Measurements from ENCODE around the gene DGKE.

Gene DGKE

DNA sequence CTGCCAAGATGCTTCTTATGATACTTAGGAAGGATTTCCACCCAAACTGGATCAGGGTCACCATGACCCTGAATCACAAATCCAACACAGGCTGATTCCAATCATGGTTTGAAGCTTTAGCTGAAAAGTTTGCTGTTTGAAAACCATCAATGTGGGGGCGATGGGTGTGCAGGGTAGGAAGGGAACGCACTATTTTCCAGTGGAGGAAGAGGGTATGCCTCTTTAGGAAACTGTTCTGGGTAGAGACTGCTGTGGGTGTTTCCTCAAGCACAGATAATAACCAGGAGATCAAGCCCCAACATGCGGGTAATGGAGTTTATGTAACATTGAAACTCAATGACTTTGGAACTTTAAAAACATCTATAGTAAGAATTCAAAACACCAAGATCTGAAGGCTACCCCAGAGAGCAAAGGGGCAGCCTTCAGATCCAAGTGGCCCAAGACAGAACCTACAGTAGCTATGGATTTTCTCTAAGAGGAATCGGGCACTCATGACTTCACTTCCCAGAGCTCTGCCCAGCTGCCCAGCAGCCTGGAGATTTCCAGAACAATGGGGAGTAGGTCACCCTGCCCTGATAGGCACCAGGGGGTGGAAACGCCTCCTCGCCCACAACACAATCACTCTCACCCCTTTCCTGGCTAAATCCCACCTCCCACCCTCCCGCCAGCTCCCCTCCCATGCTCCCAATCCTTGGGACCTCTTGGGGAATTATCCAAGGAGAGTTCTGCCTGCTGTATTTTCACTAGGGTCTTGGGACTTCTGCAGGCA is 57.1 kb downstream of the DGKE start:
- DNase-seq (ENCODE audit: low read depth), result no peak

DNA sequence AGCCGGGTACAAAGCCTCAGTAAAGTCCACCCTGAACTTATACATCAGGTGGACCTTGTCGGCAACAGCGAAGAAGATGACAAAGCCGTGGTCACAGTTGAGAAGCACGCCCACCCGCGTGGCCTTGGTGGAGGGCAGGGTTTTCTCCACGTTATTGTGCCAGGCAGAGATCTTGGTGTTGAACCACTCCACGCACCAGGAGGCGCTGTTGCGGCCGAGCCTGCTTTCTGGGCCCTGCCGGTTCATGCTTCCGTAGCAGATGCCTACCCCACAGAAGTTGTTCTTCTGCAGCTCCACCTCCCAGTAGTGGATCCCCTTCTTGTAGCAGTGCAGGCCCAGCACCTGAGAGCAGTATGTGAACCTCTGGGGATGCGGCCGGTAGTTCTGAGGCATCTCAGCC is 57.8 kb downstream of the DGKE start:
- peak; percentile 12 for DNase-seq (ENCODE audit: low read depth)

DNA sequence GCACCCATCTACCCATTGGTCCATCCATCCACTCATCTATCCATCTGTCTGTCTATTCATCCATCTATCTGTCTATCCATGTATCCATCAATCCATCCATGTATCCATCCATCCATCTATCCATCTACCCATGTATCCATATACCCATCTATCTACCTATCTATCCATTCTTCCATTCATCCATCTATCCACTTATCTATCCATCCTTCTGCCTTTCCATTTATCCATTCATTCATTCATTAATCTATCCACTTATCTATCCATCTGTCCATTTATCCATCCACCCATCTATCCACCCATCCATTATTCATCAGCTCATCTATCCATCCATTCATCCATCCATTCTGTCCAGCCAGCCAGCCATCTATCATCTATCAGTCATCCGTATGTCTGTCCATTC is 58.4 kb downstream of the DGKE start:
- DNase-seq (ENCODE audit: low read depth), result no peak

DNA sequence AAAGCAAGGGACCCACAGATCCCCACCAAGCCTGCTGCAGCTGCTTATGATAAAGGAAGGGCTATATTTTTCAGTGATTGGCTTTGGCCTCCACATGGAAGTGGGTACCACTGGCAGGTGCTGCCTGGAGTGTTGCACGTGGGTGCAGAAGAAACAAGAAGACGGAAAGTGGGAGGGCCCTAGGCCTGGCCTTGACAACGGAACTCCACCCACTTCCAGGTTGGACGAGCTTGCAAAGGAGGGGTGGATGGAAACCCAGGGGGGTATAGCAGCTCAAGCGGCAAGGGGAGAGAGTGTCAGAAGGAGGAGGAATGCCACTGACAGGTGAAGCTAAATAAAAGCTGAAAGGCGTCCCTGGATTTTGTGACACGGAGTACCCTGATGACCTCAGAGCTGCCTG is 59.6 kb downstream of the DGKE start:
- no peak for DNase-seq (ENCODE audit: low read depth)

DNA sequence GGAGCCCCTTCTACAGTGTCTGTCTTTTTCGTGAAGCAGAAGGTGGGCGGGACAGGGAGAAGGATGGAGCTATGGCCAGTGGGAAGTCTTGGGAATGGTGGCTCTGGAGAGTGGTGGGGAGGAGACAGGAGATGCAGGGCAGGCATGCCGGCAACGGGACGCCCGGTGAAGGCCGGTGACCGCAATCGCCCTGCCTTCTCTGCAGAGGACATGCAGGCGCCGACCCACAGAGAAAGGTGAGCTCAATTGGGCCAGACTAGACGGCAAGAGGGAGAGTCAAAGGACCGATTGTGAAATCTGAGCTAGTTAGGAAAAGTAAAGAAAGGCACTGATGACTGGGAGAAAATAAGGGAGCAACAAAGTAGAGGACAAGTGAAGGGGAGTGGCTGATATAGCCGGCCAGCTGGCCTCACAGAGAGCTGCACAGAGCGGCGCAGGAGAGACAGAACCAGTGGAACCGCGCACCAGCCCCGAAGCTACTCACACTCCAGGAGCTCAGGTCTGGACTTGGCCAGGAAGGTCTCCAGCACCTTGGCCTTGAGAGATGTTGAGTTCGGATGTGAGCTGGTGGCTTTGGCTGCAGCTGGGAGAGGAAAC is 61.0 kb downstream of the DGKE start:
- DNase-seq (ENCODE audit: low read depth), result no peak

DNA sequence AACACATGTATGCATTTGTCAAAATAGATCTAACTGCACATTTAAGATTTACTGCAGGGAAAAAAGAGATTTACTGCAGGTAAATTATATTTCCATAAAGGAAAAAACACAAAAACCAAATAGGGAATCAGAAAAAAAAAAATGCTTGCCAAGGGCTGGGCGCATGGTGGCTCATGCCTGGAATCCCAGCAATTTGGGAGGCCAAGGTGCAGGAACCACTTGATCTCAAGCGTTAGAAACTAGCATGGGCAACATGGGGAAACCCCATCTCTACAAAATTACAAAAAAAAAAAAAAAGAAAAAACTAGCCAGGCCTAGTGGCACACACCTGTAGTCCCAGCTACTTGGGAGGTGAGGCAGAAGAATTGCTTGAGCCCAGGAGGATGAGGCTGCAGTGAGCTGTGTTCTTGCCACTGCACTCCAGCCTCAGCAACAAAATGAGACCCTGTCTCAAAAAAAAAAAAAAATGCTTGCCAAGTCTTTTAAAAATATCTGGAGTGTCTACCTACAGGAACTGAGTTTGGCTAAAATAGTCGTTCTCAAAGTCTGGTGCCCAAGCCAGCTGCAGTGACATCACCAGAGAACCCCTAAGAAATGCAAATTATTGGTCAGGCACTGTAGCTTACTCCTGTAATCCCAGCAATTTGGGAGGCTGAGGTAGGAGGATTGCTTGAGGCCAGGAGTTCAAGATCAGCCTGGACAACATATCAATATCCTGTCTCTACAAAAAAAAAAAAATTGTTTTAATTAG is 62.4 kb downstream of the DGKE start:
- DNase-seq (ENCODE audit: low read depth), result no peak

DNA sequence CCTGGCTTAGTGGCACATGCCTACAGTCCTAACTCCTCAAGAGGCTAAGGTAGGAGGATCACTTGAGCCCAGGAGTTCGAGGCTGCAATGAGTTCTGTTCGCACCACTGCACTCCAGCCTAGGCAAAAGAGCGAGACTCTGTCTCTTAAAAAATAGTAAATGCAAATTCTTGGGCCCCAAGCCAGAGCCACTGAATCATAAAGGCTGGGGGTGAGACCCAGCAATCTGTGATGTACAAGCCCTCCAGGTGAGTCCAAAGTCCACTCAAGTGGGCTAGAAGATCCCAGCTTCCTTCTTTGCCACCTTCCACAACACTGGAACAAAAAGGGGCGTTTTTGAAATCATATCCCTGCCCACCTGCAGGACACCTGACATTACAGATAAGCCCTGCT is 63.0 kb downstream of the DGKE start:
- no peak for DNase-seq (ENCODE audit: low read depth)

DNA sequence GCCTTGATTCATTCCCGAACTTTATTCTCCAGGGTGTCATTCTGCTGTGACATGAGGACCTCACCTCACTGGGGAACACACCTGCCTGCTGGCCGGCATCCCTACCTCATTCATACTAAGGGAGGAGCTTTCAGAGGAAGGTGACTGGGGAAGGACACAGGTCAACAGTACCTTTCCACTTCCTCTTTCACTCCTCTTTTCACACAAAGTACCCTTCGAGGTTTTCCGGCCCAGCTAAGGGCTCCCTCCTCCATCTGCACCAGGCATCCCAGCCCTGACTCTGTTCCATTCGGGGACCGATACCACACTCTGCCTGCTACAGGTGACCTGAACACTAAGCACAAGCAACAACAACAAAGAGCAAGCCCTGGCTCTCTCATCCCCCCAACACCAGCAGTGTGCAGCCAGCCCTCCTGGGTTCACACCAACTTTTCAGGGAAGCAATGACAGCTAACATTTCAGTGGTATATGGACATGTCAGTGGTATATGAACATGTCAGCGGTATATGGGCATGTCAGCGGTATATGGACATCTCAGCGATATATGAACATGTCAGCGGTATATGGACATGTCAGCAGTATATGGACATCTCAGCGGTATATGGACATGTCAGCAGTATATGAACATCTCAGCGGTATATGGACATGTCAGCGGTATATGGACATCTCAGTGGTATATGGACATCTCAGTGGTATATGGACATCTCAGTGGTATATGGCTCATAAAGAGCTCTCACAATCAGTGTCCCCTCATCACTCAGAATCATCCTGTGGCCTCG is 63.9 kb downstream of the DGKE start:
- no peak for DNase-seq (ENCODE audit: low read depth)

DNA sequence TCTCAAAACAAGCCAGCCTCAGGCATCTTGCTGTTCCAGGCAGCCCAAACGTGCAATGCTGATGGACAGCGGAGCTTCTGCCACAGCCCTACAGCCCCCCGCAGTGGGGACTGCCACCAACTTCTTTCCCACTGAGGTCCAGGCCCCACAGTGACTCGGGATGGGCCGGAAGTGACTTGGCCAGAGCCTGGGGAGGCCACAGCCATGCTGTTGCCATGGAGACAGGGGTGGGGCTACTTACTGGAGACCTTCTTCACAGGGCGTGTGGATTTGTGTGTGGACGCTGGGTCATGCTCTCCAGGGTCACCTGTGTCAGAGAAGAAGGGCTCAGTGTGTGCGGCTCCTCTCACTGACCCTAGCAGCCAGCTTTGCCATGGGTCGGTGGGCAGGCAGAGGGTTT is 64.9 kb downstream of the DGKE start:
- DNase-seq (ENCODE audit: low read depth), result no peak

DNA sequence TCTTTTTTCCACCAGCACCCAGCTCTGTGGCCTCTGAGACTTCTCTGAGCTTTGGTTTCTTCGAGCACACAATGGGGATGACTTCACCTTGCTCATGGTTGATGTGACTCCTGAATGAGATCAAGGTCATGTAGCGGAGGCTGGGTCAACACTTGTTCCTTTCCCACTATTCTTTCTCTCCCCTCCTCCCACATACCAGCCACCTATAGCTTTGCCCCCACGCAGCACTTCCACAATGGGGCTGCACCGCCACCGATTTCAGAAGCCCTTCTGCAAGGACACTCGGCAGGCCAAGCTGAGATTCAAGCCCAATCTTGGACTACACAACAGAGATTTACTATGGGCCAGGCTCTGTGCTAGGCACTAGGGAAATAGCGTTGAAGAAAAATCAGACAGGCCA is 65.5 kb downstream of the DGKE start:
- no peak for DNase-seq (ENCODE audit: low read depth)

DNA sequence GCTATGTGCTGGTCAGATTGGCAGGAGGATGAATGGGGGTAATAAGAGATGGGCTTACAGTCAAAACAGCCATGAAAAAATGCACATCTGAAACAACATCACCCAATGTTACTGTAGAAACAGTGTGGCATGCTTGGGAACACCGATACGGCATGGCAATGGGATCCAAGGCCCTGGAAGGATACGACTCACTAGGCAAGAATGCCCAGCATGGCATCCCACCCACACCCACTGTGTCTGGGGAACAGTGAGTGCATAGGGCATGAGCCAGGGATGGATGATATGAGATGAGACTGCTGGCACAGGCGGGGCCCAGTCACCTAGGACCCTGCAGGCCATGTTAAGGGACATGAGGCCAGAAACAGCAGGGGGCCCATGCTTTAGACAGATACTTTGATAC is 68.4 kb downstream of the DGKE start:
- peak; percentile 36 for DNase-seq (ENCODE audit: low read depth)

DNA sequence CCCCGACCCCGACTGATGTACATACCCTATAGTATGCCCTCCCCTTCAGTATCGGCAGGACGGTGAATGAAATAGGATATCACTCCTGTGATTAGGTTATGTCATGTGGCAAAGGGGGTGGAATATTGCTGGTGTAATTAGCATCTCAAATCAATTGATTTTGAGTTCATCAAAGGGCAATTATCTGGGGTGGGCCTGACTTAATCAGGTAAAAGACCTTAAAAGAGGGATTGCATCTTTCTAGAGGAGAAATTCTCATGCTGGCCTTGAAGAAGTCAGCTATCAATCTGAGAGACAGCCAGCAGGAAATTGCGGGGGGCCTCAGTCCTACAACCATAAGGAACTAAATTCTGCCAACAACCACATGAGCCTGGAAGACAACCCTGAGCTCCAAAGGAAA is 69.6 kb downstream of the DGKE start:
- DNase-seq (ENCODE audit: low read depth), result no peak

DNA sequence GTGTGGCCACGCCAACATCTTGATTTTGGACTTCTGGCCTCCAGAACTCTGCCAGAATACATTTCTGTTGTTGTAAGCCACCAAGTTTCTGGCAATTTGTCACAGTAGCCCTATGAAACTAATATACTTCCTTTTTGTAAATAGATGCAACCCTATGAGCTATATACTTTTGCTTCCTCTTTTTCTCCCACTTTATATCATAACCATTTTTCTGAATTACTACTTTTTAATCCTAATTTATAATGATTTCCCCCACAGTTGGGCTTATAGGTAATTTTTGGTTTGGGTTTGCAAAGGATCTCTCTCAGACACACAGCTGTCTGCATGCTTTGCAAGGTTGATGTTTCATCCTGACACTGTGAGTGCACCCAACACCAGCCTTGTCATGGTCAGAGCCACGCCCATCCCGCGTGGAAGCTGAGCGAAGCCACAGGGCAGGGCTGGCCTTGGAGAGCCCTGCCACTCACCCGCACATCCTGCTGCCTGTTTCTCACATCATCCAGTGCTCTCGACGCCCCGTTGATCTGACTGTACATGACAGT is 74.1 kb downstream of the DGKE start:
- peak; percentile 19 for DNase-seq (ENCODE audit: low read depth)

DNA sequence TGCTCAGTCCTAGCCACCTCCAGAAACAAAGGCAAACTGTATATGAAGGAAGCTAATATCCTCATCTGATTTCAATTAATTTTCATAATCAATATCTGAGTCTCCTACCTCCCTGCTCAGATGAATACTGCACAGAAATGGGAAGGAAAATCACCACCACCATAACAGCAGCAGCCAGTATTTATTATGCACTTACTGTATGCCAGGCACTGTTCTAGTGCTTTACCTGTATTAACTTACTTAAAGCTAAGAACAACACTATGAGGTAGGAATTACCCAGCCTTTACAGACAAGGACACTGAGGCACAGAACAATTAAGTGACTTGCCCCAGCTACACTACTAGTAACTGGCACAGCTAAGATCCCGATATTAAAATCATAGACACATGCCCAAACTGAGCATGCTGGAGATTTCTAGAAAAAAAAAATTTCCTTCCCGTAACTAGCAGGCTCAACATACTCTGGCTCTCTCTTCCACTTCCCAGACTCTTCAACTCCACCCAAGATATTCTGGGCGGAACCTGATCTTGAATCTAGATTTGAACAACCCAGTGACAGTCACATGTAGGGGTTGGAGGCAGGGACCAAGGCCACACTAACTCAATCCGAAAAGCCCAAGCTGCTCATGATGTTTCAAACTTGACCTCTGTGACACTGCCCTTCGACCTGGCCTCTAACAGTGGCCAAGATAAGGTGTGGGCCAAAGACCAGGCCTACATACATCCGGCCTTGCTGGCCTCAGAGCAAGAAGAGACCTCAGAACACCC is 76.0 kb downstream of the DGKE start:
- DNase-seq (ENCODE audit: low read depth), result no peak

DNA sequence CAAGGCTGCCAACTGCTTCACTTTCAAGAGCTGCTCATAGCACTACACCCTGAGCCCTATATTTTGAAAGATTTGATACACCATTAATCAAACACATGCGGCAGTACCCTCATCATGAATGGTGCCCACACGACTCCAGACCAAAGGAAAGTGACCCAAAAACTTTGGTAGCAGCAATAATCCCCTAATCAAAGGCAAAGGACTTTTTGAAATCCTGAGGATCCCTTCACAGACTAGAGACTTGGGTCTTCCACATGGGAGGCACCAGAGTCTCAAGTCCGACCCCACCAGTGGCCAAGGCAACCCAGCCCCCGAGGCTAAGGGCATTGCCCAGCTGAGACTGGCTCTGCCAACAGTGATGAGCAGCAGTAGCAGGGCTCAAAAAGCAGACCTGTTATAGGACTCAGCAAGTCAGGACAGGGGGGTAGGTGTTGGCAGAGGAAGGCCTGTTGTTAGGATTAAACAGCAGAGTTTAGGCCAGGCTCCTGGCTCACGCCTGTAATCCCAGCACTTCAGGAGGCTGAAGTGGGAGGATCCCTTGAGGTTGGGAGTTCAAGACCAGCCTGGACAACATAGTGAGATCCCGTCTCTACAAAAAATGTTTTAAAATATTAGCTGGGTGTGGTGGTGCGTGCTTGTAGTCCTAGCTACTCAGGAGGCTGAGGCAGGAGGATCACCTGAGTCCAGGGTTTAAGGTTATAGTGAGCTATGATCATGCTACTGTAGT is 76.7 kb downstream of the DGKE start:
- no peak for DNase-seq (ENCODE audit: low read depth)

DNA sequence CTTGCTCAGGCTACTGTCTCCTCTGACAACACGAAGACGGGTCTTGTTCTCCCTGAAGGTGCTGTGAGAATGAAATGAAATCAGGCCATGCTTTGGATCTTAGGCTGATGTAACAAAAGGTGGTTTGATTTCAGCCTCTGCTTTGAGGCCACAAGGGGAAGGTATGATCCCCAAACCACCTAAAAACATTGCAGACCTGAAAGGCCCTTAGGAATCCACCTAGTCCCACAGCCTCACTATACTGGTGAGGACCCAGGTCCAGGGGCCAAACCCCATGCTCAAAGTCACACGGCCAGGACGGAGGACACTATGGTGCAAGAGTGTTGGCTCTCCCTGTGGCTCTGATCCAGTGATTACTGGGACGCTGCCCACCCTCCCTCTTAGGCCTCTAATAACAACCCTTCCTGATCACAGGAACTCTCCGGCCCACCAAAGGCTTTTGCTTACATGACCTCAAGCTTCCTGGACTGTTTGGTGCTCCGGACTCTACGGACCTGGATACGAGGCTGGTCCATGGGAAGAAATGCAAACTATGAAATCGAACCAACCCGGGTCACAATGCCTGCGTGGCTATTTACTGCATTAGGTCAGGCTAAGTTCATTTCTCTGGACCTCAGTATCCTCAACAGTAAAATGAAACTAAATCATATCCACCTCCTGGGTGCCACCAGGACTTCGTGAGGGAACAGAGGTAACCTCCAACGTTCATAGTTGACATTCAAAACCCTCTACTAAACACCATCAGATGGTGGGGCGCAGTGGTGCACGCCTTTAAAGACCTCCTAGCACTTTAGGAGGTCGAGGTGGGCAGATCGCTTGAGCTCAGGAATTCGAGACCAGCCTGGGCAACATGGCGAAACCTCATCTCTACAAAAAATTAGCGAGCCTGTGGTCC is 78.4 kb downstream of the DGKE start:
- DNase-seq (ENCODE audit: low read depth), result no peak

DNA sequence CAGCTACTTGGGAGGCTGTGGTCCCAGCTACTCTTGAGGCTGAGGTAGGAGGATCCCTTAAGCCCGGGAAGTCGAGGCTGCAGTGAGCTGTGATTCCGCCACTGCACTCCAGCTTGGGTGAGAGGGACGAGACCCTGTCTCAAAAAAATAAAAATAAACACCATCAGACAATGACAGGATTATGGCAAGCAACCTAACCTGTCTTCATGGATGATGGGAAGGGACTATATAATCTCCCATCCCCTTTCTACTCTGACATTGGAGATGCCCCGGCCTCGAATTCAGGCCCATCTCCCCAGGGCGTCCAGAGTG is 79.0 kb downstream of the DGKE start:
- no peak for DNase-seq (ENCODE audit: low read depth)

DNA sequence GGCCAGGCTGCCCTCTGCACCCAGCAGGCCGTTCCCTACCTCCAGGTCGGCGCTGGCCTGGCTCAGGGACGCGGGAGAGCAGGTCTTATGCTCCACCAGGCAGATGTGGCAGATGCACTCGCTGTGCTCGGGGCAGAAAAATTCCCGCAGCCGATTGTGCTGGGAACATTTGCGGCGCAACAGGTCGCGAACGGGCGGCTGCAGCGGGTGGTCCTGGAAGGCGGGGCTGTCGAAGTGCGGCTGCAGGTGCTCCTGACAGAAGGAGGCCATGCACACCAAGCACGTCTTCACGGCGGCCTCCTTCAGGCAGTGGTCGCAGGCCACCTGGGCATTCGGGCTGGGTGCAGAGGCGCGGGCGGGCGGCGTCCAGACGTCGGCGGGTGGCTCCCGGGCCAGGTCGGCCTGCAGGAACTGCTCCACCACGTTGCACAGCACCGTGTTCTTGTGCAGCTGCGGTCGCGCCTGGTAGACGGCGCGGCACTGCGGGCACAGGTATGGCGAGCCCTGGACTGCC is 79.5 kb downstream of the DGKE start:
- DNase-seq (ENCODE audit: low read depth), result peak; percentile 18

DNA sequence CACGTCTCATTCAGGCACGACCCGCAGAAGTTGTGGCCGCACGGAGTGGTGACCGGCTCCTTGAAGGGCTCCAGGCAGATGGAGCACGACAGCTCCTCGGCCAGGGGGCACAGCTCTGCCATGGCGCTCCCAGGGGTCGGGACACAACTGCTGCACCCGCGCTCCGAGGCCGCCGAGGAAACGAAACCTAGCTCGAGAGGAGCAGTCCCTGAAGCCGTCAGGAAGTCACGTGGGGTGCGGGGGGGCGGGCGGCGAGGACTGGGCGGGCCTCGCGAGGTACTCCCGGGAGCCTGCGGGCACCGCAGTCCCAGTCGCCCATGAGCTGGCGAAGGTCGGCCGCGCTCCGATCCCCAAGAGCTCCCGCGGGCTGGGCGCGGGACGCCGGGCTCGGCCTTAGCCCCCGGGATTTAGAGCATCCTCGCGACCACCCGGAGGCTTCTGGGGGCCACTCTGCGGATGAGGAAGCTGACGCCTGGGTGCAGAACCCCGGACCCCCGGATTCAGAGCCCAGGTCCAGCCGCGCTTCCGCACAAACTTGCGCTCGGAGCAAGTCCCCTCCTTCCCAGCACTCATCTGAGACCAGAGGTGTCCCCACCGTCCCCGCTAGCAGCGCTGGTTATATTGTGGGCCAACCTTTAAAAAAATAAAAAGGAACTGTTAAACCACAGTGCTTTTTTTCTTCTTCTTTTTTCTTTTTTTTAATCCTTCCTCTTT is 80.1 kb downstream of the DGKE start, which contains the start of gene TRIM25:
Gene TRIM25, minus strand, starts transcription at position 183 of the 714 bp plus-strand sequence. Its CDS starts 61 bp downstream, at position 122.
- peak; percentile 90 for DNase-seq (ENCODE audit: low read depth)

All from iris pigment epithelial cell (primary cell).